ENCODE data around the gene FAT1. TPM values are rescaled to one million over a fixed set of nuclear protein-coding genes. Genes with fewer than 3 reads are reported as not detected.

The FAT1 gene
- total and polyA plus RNA-seq, 3 donors from 2014 or later: 51.5 to 157 (median 118) TPM

DNA sequence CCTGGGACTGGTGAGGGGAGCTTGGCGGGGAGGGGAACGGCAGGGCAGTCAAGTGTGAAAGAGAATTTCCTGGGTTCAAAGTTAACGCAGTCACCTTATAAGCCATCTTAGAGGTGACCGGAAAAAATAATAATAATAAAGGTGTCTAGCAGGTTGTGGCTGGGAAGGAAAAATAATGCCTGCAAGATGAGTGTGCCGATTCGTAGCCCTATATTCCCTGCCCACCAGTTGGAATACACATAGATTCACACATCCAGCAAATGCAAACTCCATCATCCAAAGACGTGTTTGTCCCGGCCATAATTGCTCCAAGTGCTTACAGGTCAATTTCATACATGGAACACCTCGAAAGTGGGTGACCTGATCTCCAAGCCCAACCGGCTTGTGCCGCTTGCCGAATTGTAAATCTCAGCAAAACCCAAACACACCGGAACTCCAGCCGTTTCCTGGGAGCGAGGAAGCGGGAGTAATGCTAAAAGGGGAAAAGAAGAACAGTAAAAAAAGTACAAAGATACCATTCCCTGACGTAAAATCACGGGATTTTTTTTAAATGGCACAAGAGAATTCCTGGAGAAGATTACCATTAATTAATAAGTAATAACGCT lies 1.3 kb upstream of the FAT1 start:
- TF ChIP-seq POLR2A (IDR thresholded peaks at IDR 0.05): no peak
- TF ChIP-seq, protein P1, sequence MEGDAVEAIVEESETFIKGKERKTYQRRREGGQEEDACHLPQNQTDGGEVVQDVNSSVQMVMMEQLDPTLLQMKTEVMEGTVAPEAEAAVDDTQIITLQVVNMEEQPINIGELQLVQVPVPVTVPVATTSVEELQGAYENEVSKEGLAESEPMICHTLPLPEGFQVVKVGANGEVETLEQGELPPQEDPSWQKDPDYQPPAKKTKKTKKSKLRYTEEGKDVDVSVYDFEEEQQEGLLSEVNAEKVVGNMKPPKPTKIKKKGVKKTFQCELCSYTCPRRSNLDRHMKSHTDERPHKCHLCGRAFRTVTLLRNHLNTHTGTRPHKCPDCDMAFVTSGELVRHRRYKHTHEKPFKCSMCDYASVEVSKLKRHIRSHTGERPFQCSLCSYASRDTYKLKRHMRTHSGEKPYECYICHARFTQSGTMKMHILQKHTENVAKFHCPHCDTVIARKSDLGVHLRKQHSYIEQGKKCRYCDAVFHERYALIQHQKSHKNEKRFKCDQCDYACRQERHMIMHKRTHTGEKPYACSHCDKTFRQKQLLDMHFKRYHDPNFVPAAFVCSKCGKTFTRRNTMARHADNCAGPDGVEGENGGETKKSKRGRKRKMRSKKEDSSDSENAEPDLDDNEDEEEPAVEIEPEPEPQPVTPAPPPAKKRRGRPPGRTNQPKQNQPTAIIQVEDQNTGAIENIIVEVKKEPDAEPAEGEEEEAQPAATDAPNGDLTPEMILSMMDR (IDR thresholded peaks at IDR 0.05): no peak
- no peak for DNase-seq
- H3K27ac ChIP-seq: peak overlapping the region; percentile 84 to 92
- H3K4me1 ChIP-seq: peaks cover 21% of the 10 kb centered on the region
- WGBS, 2 donors: 0 to 1% methylated on average over 19 of the region's 19 CpGs
- H3K27me3 ChIP-seq: no peaks in the 10 kb centered on the region
- intact Hi-C loops (cut with DNase I; ENCODE audit: low total_unique reads): loop anchor here (10.0 kb wide), 1 partner anchor 50 kb away; no protein-coding TSS in a partner anchor
- H3K9me3 ChIP-seq: no peaks in the 10 kb centered on the region
- H3K36me3 ChIP-seq (ENCODE audit: low read depth, missing control alignments): no peaks in the 10 kb centered on the region
- peak overlapping the region; percentile 80 to 86 for H3K4me3 ChIP-seq

DNA sequence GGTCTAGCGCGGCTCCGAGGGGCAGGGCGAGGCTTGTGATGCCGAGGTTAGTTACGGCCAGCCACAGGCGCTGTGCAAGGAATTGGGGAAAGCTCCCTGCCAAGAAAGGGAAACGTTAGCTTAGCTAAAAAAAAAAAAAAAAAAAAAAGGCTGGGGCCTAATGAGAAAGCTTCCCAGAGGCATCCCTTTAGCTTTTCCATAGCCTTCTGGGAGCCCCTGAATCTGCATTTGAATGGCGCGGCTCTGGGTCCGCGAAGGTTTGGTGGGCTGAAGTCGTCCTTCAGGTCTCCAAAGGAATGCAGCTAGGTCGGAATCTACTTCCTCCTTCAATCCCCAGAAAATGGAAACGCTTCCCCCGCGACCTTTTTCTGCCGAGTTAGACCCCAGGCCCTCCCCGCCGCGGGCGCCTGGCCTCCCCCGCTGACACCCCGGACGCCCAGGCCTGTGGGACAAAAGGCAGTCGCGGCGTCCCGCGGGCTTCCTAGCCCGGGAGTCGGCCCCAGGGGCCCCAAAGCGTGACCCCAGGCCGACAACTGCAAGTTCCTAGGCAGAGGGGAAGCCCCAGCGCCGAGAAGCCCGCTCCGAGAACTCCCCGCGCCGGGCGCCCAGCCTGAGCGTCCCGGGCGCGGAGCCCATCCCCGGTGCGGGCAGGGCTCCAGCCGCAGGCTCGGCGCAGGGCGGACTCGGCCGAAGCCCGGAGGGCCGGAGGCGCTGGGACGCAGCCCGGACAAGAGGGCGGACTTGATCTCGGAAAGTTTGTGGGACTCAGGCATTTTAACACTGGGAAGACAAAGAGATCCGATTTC lies 605 bp upstream of the FAT1 start:
- WGBS, 2 donors: 0 to 1% methylated on average over 31 to 59 of the region's 62 CpGs
- Histone ChIP-seq H3K27ac (peak overlapping the region; percentile 84 to 92), H3K9me3 (no peaks in the 10 kb centered on the region), H3K4me1 (peaks cover 21% of the 10 kb centered on the region), H3K27me3 (no peaks in the 10 kb centered on the region), H3K36me3 (ENCODE audit: low read depth, missing control alignments) (no peaks in the 10 kb centered on the region), H3K4me3 (peak overlapping the region; percentile 80 to 86)
- peak; percentile 49 for DNase-seq
- no peak for TF ChIP-seq POLR2A (IDR thresholded peaks at IDR 0.05)
- intact Hi-C loops (cut with DNase I; ENCODE audit: low total_unique reads): loop anchor here (10.0 kb wide), 1 partner anchor 49 kb away; no protein-coding TSS in a partner anchor

DNA sequence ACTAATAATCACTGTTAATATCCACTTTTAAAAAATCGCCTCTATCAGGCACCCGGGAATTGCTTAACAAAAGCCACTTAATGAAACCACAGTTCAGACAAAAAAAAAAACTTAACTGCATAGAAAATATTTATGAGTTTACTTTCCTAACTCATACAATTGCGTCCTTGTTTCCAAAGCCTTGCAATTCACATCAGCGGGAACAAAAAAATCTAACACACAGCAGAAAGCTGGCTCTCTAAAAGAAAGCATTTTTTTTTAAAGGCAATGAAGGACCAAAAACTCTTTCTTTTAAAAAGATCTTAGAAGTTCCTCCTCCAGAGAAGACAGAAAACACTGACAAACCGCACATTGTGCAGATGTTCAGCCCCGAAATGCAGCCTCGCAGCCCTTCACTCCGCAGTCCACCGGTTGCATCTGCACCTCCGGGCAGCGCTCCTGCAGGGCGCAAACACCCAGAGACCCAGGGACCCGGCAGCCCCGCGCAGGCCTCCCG lies 812 bp downstream of the FAT1 start:
- Histone ChIP-seq H3K9me3 (no peaks in the 10 kb centered on the region), H3K27ac (peak overlapping the region; percentile 84 to 92), H3K4me1 (peaks cover 21% of the 10 kb centered on the region), H3K27me3 (no peaks in the 10 kb centered on the region), H3K36me3 (ENCODE audit: low read depth, missing control alignments) (no peaks in the 10 kb centered on the region), H3K4me3 (peak overlapping the region; percentile 80 to 86)
- DNase-seq: peak; percentile 65
- intact Hi-C loops (cut with DNase I; ENCODE audit: low total_unique reads): loop anchor here (10.0 kb wide), 1 partner anchor 48 kb away; no protein-coding TSS in a partner anchor
- no peak for TF ChIP-seq POLR2A (IDR thresholded peaks at IDR 0.05)
- TF ChIP-seq, protein P1 (IDR thresholded peaks at IDR 0.05): no peak
- WGBS, 2 donors: 1 to 3% methylated on average over 12 to 16 of the region's 16 CpGs

DNA sequence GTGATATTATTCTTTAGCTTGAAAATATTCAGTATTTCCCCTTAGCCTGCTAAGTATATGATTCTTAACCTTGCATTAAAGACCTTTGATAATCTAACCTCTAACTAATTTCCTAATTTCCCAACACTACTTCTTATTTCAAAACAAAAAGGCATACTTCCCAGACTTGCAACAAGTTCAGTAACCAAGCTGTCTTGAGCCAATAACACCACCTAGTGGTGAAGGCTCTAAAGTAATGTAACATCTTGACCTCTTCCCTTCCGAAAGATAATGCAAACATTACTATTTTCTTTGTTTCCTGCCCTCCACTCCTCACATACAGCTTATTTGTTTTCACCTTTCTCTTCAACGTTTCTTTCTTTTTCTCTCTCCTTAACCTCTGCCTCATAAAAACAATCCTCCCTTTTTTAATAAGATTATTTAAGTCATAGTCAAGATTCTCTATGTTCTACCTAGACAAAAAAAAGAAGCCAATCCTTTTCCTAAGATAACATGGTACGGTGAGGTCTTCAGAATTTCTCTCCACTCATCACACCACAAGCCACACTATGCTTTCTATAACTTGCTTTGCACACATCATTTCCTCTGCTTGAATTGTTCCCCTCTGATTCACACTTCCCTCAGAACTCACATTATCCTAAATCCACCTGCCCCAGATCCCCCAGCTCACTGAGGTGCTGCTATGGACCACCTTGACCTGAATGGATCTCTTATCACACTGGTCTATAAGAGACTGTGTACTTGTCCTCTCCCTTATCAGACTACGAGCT lies 3.5 kb downstream of the FAT1 start:
- TF ChIP-seq, protein P1 (IDR thresholded peaks at IDR 0.05): peak; percentile 36 to 55 (median 54)
- TF ChIP-seq POLR2A (IDR thresholded peaks at IDR 0.05): no peak
- 66 to 72% methylated on average over 4 of the region's 4 CpGs for WGBS, 2 donors
- H3K9me3 ChIP-seq: no peaks in the 10 kb centered on the region
- peak; percentile 49 for DNase-seq
- H3K36me3 ChIP-seq (ENCODE audit: low read depth, missing control alignments): no peaks in the 10 kb centered on the region
- H3K4me3 ChIP-seq: no peak overlapping the region
- intact Hi-C loops (cut with DNase I; ENCODE audit: low total_unique reads): loop anchor here (10.0 kb wide), 1 partner anchor 45 kb away; no protein-coding TSS in a partner anchor
- H3K27ac ChIP-seq: no peak overlapping the region
- no peaks in the 10 kb centered on the region for H3K27me3 ChIP-seq
- peaks cover 13% of the 10 kb centered on the region for H3K4me1 ChIP-seq

Data from testis (tissue), 3 donors.